Heart left ventricle (tissue), 16 donors: ENCODE results near the gene MTOR. TPM values are rescaled to one million over a fixed set of nuclear protein-coding genes. Genes with fewer than 3 reads are reported as not detected.

Source experiments
- ATAC-seq, 4 donors: fragments of 200-7000 bp; cut with Tn5 transposase; one replicate each; pipeline ENCODE4 v1.9.1; 2020 to 2022; ENCODE audit warnings: moderate library complexity in 4 of 4, mild to moderate bottlenecking in 3 of 4, moderate number of reproducible peaks in 1 of 4
- DNase-seq, 5 donors: peaks; one replicate each; pipeline ENCODE4 v3.0.0-alpha.2; 2020
- H3K27ac ChIP-seq, 12 donors: fragments of 200-600 bp; sonication (generic) in 4 of 12; one replicate each; pipeline versions ENCODE4 v1.5.0 to v1.8.0; 2016 to 2022; ENCODE audit warnings: mild to moderate bottlenecking in 2 of 12
- H3K27me3 ChIP-seq, 9 donors: fragments of 200-600 bp; sonication (generic) in 2 of 9; one replicate each; pipeline versions ENCODE4 v1.5.1 to v1.8.0; 2016 to 2022; ENCODE audit warnings: mild to moderate bottlenecking in 3 of 9
- H3K36me3 ChIP-seq, 9 donors: fragments of 200-600 bp; sonication (generic) in 2 of 9; one replicate each; pipeline versions ENCODE4 v1.5.0 to v1.8.0; 2018 to 2022; ENCODE audit warnings: mild to moderate bottlenecking in 2 of 9
- H3K4me1 ChIP-seq, 12 donors: fragments of 200-600 bp; sonication (generic) in 4 of 12; one replicate each; pipeline versions ENCODE4 v1.5.0 to v1.8.0; 2016 to 2022; ENCODE audit warnings: mild to moderate bottlenecking in 3 of 12
- H3K4me3 ChIP-seq, 12 donors: fragments of 200-600 bp; sonication (generic) in 4 of 12; one replicate each; pipeline versions ENCODE4 v1.5.0 to v1.8.0; 2017 to 2022; ENCODE audit warnings: mild to moderate bottlenecking in 9 of 12, moderate library complexity in 4 of 12
- H3K9me3 ChIP-seq, 12 donors: fragments of 200-600 bp; sonication (generic) in 4 of 12; one replicate each; pipeline versions ENCODE4 v1.5.0 to v1.8.0; 2016 to 2022; ENCODE audit warnings: mild to moderate bottlenecking in 1 of 12
- CTCF ChIP-seq, 12 donors: fragments of 200-600 bp; sonication (generic) in 4 of 12; IDR thresholded peaks; one replicate each; pipeline versions ENCODE4 v1.5.0 to v1.8.0; 2018 to 2022; ENCODE audit warnings: antibody characterized with exemption in 12 of 12, mild to moderate bottlenecking in 5 of 12
- POLR2A ChIP-seq, 2 donors: fragments of 450-650 bp; IDR thresholded peaks; one replicate each; pipeline ENCODE4 v1.6.1; 2017; ENCODE audit warnings: antibody characterized with exemption in 2 of 2, mild to moderate bottlenecking in 2 of 2, moderate library complexity in 2 of 2
- WGBS, 4 donors: extraction: QIAGEN DNeasy Blood & Tissue Kit in 2 of 4; methylation state at CpG; one replicate each; pipeline versions ENCODE4 v1.1.5 to v1.1.7; 2013 to 2018; 5-methylcytosine and 5-hydroxymethylcytosine counted together
- intact Hi-C, 10 donors: fragments of 100-400 bp; cut with DNase I; formaldehyde crosslinking; loops; one replicate each; pipeline versions ENCODE4 v1.11.1 to v1.14.2; 2022
- polyA plus RNA-seq, 2 donors: library from polyadenylated mRNA; stranded (reverse); fragments of 200-250 nt; gene quantifications; one replicate each; pipeline ENCODE4 v1.2.3, GENCODE V29; 2013
- total RNA-seq, 9 donors: library from RNA; depleted of rRNA in 2 of 9; stranded (reverse); fragments of >200 nt in 2 of 9; fragmentation: NEBNext Ultra II Directional in 3 of 9; extraction: Animal tissue kit (Norgen Biotek cat#: 25700) in 3 of 9; gene quantifications; one replicate each; pipeline versions ENCODE4 v1.1.0 to v1.2.4, GENCODE V29; 2016 to 2023
- donor health status: ischemic (EF 13 %, LVEDD 7.1; RV severe dilation, severe dysfunction).
- donor health status: healthy with polysubstance abuse.
- donor health status: DM: no; HTN: yes; CAD: no.
- donor health status: DM: no; HTN: no; CAD: no.
- donor health status: ischemic (EF 25% LVEDD 6.9; RV normal size, moderate dysfunction).
- donor health status: ischemic (EF 25% LVEDD 5.7; RV mildly dilated, moderate dysfunction).
- donor health status: healthy.
- donor health status: DM: yes; HTN: yes; CAD: no.
- donor health status: ischemic (EF 35%, LVEDD 5.7; RV mildly dilated, moderate dysfunction).
- donor health status: nonischemic (EF 11% LVEDD 7.7; RV severe dilation, severe dysfunction).
- donor health status: DM: yes; HTN: yes; CAD: no.
- donor health status: PGD.
- donor health status: ischemic (EF 29% LVEDD 5.4; RV normal size, mild dysfunction).
- donor health status: nonischemic (EF 23%, LVEDD 6.1; RV moderate dilation, normal function).

The MTOR gene
- total and polyA plus RNA-seq, 11 donors = 17.4 to 43.6 (median 36.7) TPM

GRCh38 chr1:11256299-11256698 lies 6.1 kb downstream of the MTOR start:
- Histone ChIP-seq H3K4me3 (no peak overlapping the region), H3K27ac (no peak overlapping the region), H3K9me3 (no peaks in the 10 kb centered on the region), H3K36me3 (peaks cover 12 to 88% (median 84%) of the 10 kb centered on the region in 9 donors), H3K27me3 (no peaks in the 10 kb centered on the region), H3K4me1 (peaks cover 0 to 10% (median 5%) of the 10 kb centered on the region in 12 donors)
- WGBS, 4 donors = 88 to 100% (median 99%) methylated on average over 1 of the region's 1 CpG
- intact Hi-C loops = no loop called here
- no peak for TF ChIP-seq POLR2A (IDR thresholded peaks at IDR 0.05)
- TF ChIP-seq CTCF (IDR thresholded peaks at IDR 0.05) = no peak
- DNase-seq (no peak), ATAC-seq (no peak)

GRCh38 chr1:11253226-11253625 lies 9.1 kb downstream of the MTOR start:
- DNase-seq (no peak), ATAC-seq (no peak)
- no peak overlapping the region for H3K27ac ChIP-seq
- WGBS, 4 donors = 91 to 92% (median 91%) methylated on average over 8 of the region's 8 CpGs
- H3K4me3 ChIP-seq = no peak overlapping the region
- H3K4me1 ChIP-seq = no peaks in the 10 kb centered on the region
- peaks cover 7 to 89% (median 84%) of the 10 kb centered on the region in 9 donors for H3K36me3 ChIP-seq
- TF ChIP-seq POLR2A (IDR thresholded peaks at IDR 0.05) = no peak
- no peak for TF ChIP-seq CTCF (IDR thresholded peaks at IDR 0.05)
- intact Hi-C loops = loop anchor here in 1 of 10 donors (5.0 kb wide), 1 partner anchor 394 kb away; no protein-coding TSS in a partner anchor
- H3K27me3 ChIP-seq = no peaks in the 10 kb centered on the region
- no peaks in the 10 kb centered on the region for H3K9me3 ChIP-seq

GRCh38 chr1:11252538-11252937 lies 9.8 kb downstream of the MTOR start:
- intact Hi-C loops = loop anchor here in 1 of 10 donors (5.0 kb wide), 1 partner anchor 395 kb away; no protein-coding TSS in a partner anchor

GRCh38 chr1:11248169-11248568 lies 14.2 kb downstream of the MTOR start:
- TF ChIP-seq POLR2A (IDR thresholded peaks at IDR 0.05) (no peak), CTCF (IDR thresholded peaks at IDR 0.05) (no peak)
- 94 to 97% (median 96%) methylated on average over 4 of the region's 4 CpGs for WGBS, 4 donors
- Histone ChIP-seq H3K27me3 (no peaks in the 10 kb centered on the region), H3K27ac (no peak overlapping the region), H3K9me3 (no peaks in the 10 kb centered on the region), H3K4me3 (no peak overlapping the region), H3K4me1 (no peaks in the 10 kb centered on the region), H3K36me3 (peaks cover 0 to 87% (median 81%) of the 10 kb centered on the region in 9 donors)
- ATAC-seq = no peak
- intact Hi-C loops = loop anchor here in 1 of 10 donors (10.0 kb wide), 1 partner anchor 213 kb away; no protein-coding TSS in a partner anchor
- DNase-seq = no peak

More at GRCh38 chr1:11252538-11252937, 9.8 kb downstream of the MTOR start:
- H3K4me1 ChIP-seq = no peaks in the 10 kb centered on the region
- DNase-seq (no peak), ATAC-seq (no peak)
- no peak overlapping the region for H3K4me3 ChIP-seq
- H3K27ac ChIP-seq = no peak overlapping the region
- no peaks in the 10 kb centered on the region for H3K27me3 ChIP-seq
- TF ChIP-seq POLR2A (IDR thresholded peaks at IDR 0.05) (no peak), CTCF (IDR thresholded peaks at IDR 0.05) (no peak)
- H3K9me3 ChIP-seq = no peaks in the 10 kb centered on the region
- 92 to 95% (median 95%) methylated on average over 8 of the region's 8 CpGs for WGBS, 4 donors
- peaks cover 7 to 89% (median 84%) of the 10 kb centered on the region in 9 donors for H3K36me3 ChIP-seq
